Head of caudate nucleus (tissue), 42 donors: Measurements from ENCODE around the gene AQP10.
A peak's percentile ranks its signal among the peaks of the same experiment; 100 is the strongest.
"Not testable (repeated sequence)": the region's sequence is repeated elsewhere in the genome, so short reads cannot be mapped to it uniquely, and the experiment has no call there.

Experiments used
- DNase-seq, 42 donors: peaks; one replicate each; pipeline versions ENCODE4 v3.0.0 to v3.0.0-alpha.2; 2020 to 2021; ENCODE audit warnings: mixed read lengths in 7 of 42
- intact Hi-C: fragments of 100-400 bp; cut with DNase I; formaldehyde crosslinking; loops from one replicate; pipeline ENCODE4 v1.15.0; 2022

Gene AQP10

GRCh38 chr1:154318386-154318785 lies 2.5 kb upstream of the AQP10 start:
- intact Hi-C loops: no loop called here
- DNase-seq: no peak

GRCh38 chr1:154321609-154321934 lies 679 bp downstream of the AQP10 start:
- DNase-seq, intact Hi-C loops: not testable (repeated sequence)

- intact Hi-C loops: no loop called here
- DNase-seq: no peak
These were observed 2.6 kb downstream of the AQP10 start for GRCh38 chr1:154323493-154323892.

- intact Hi-C loops: no loop called here
- no peak for DNase-seq
These were observed 3.3 kb downstream of the AQP10 start for GRCh38 chr1:154324241-154324640.

GRCh38 chr1:154324669-154325582 lies 4.0 kb downstream of the AQP10 start, which contains the start of gene ATP8B2:
TSS of gene ATP8B2 (plus strand) at chr1:154325525. CDS start at chr1:154328142, 2,617 bp downstream.
- DNase-seq: peak; percentile 65 to 91 (median 82)
- intact Hi-C loops: no loop called here

GRCh38 chr1:154325583-154326545 lies 5.0 kb downstream of the AQP10 start:
- DNase-seq: peak in 37 of 42 donors; percentile 31 to 80 (median 58)
- intact Hi-C loops: no loop called here

- no peak for DNase-seq
- intact Hi-C loops: no loop called here
These were observed 5.9 kb downstream of the AQP10 start for GRCh38 chr1:154326546-154327465.

GRCh38 chr1:154327466-154328317 lies 6.8 kb downstream of the AQP10 start:
- intact Hi-C loops: no loop called here
- peak in 1 of 42 donors; percentile 38 for DNase-seq

GRCh38 chr1:154328318-154329151 lies 7.6 kb downstream of the AQP10 start:
- intact Hi-C loops: no loop called here
- DNase-seq: peak; percentile 62 to 95 (median 90)

- intact Hi-C loops: no loop called here
- peak in 10 of 42 donors; percentile 30 to 60 (median 40) for DNase-seq
These were observed 8.2 kb downstream of the AQP10 start for GRCh38 chr1:154329152-154329521.

GRCh38 chr1:154329551-154330131 lies 8.7 kb downstream of the AQP10 start:
- intact Hi-C loops: no loop called here
- peak; percentile 36 to 92 (median 69) for DNase-seq

- DNase-seq: no peak
- intact Hi-C loops: no loop called here
These were observed 9.8 kb downstream of the AQP10 start for GRCh38 chr1:154330669-154331068.

GRCh38 chr1:154334079-154335024 lies 13.5 kb downstream of the AQP10 start:
- intact Hi-C loops: loop anchor here (5.0 kb wide), 1 partner anchor 62 kb away; the partner anchor contains the start of gene HAX1
- DNase-seq: no peak

- DNase-seq: peak; percentile 69 to 92 (median 83)
- intact Hi-C loops: loop anchor here (5.0 kb wide), 1 partner anchor 63 kb away; the partner anchor contains the start of gene HAX1
These were observed 14.3 kb downstream of the AQP10 start for GRCh38 chr1:154335025-154335714.
